NT2/D1 (cell line): Measurements from ENCODE around the gene ALOX5AP.

Experiments used
- DNase-seq: peaks from one replicate; pipeline ENCODE4 v3.0.0-alpha.2; 2011; ENCODE audit warnings: low read depth, low spot score
- H3K27me3 ChIP-seq: 2 replicates; pipeline ENCODE4 v1.6.0; 2011; ENCODE audit warnings: mild to moderate bottlenecking; ENCODE audit not compliant: insufficient read length, insufficient read depth
- H3K36me3 ChIP-seq: 2 replicates; pipeline ENCODE4 v1.6.1; 2011; ENCODE audit warnings: mild to moderate bottlenecking, low read length, mixed read lengths; ENCODE audit not compliant: insufficient read depth, insufficient read length
- H3K4me1 ChIP-seq: 2 replicates; pipeline ENCODE4 v1.5.1; 2011; ENCODE audit not compliant: insufficient read depth, insufficient read length
- H3K4me3 ChIP-seq: 2 replicates; pipeline ENCODE4 v1.5.1; 2011; ENCODE audit warnings: low read depth; ENCODE audit not compliant: insufficient read length
- H3K9ac ChIP-seq: 2 replicates; pipeline ENCODE4 v1.6.0; 2011; ENCODE audit warnings: low read depth; ENCODE audit not compliant: insufficient read length
- H3K9me3 ChIP-seq: 2 replicates; pipeline ENCODE4 v1.5.1; 2011; ENCODE audit warnings: mild to moderate bottlenecking, low read length; ENCODE audit not compliant: insufficient read depth
- SUZ12 ChIP-seq: IDR thresholded peaks from 2 replicates; pipeline ENCODE4 v1.6.1; 2011; ENCODE audit not compliant: insufficient read length, insufficient read depth; ENCODE audit errors: extremely low read depth
- YY1 ChIP-seq: IDR thresholded peaks from 2 replicates; pipeline ENCODE4 v1.6.1; 2011; ENCODE audit not compliant: insufficient read length, insufficient read depth
- ZNF274 ChIP-seq: IDR thresholded peaks from 2 replicates; pipeline ENCODE4 v1.6.1; 2011; ENCODE audit warnings: mild to moderate bottlenecking, low read depth, low read length

The ALOX5AP gene

GRCh38 chr13:30705680-30706079, 29.7 kb upstream of the ALOX5AP start:
- H3K4me1 ChIP-seq: no peaks in the 10 kb centered on the region
- TF ChIP-seq ZNF274: no peak
- no peak for TF ChIP-seq YY1
- TF ChIP-seq SUZ12: no peak
- no peaks in the 10 kb centered on the region for H3K9me3 ChIP-seq
- no peaks in the 10 kb centered on the region for H3K27me3 ChIP-seq
- no peak overlapping the region for H3K9ac ChIP-seq
- no peaks in the 10 kb centered on the region for H3K36me3 ChIP-seq
- no peak for DNase-seq
- no peak overlapping the region for H3K4me3 ChIP-seq

- TF ChIP-seq SUZ12: no peak
- no peak for TF ChIP-seq ZNF274
- TF ChIP-seq YY1: no peak
- H3K36me3 ChIP-seq: no peaks in the 10 kb centered on the region
- no peak for DNase-seq
- H3K9me3 ChIP-seq: no peaks in the 10 kb centered on the region
- H3K9ac ChIP-seq: no peak overlapping the region
- H3K4me3 ChIP-seq: no peak overlapping the region
- no peaks in the 10 kb centered on the region for H3K27me3 ChIP-seq
- no peaks in the 10 kb centered on the region for H3K4me1 ChIP-seq
Observed at GRCh38 chr13:30708541-30708940, 26.8 kb upstream of the ALOX5AP start.

DNA sequence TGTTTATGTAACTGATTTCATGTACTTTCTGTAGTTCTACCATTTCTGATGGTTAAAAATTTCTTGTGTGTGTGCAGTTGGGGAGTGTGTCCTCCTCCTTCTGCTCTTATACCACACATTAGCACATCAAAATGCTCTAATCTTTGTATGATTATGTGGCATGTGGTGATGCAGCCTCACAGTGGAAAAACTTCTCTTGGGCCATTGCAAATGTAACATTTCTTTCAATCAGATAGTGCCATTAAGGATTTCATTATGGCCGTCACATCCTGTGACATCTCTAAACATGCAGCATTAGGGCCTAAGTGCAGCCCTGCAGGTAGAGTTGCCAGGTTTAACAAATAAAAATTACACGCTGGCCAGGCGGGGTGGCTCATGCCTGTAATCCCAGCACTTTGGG, 24.9 kb upstream of the ALOX5AP start:
- Histone ChIP-seq H3K4me1 (no peaks in the 10 kb centered on the region), H3K27me3 (no peaks in the 10 kb centered on the region), H3K9ac (no peak overlapping the region), H3K4me3 (no peak overlapping the region), H3K36me3 (no peaks in the 10 kb centered on the region), H3K9me3 (no peaks in the 10 kb centered on the region)
- DNase-seq: no peak
- TF ChIP-seq ZNF274: no peak
- TF ChIP-seq SUZ12: no peak
- no peak for TF ChIP-seq YY1

- no peak for TF ChIP-seq YY1
- TF ChIP-seq ZNF274: no peak
- TF ChIP-seq SUZ12: no peak
Observed at GRCh38 chr13:30711375-30711774, 24.0 kb upstream of the ALOX5AP start.

GRCh38 chr13:30711837-30712236, 23.5 kb upstream of the ALOX5AP start:
- DNase-seq: no peak
- Histone ChIP-seq H3K4me1 (no peaks in the 10 kb centered on the region), H3K9ac (no peak overlapping the region), H3K36me3 (no peaks in the 10 kb centered on the region), H3K27me3 (no peaks in the 10 kb centered on the region), H3K9me3 (no peaks in the 10 kb centered on the region), H3K4me3 (no peak overlapping the region)
- TF ChIP-seq ZNF274: no peak
- no peak for TF ChIP-seq SUZ12
- no peak for TF ChIP-seq YY1

More at GRCh38 chr13:30711375-30711774, 24.0 kb upstream of the ALOX5AP start:
- no peak overlapping the region for H3K9ac ChIP-seq
- H3K27me3 ChIP-seq: no peaks in the 10 kb centered on the region
- H3K36me3 ChIP-seq: no peaks in the 10 kb centered on the region
- no peak for DNase-seq
- no peaks in the 10 kb centered on the region for H3K9me3 ChIP-seq
- H3K4me1 ChIP-seq: no peaks in the 10 kb centered on the region
- no peak overlapping the region for H3K4me3 ChIP-seq

DNA sequence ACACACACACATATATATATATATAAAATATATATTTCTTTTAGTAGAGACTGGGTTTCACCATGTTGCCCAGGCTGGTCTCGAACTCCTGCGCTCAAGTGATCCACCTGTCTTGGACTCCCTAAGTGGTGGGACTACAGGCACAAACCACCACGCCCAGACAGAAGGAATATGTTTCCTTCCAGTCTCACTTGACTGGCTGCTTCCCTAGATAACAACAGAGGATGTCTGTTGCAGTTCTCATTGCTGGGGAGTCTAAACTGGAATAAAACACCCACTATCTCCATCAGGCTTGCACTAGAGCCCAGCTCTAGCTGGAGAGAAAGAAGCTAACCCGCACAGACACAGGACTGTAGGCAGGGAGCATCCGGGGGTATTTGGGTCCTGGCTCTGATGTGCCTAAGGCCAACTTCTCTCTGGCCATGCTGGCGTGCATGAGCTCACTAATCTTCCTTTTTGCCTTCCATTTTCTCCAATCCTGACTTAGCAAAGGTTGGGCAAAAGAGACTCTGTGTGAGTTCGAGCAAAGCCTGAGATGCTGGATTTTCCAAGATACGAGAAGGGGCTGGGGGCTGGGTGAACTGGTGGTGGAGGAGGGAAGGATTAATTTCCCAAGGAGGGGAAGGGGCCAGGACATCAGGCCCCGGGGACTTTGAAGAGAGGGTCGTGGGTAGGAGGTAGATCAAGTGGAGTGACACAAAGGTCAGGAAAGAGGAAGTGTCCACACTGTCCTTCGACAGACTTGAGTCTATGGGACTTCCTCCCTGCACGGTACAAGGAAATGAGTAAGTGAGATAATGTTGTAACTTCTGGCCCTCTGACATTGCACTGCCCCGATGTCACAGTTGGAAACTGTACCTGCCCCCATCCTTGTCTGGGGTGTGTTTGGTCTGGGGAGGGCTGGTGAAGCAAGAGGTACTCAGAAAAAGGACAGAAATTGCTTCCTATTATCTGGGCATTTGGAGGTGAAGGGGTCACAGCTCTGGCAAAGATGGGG, 22.5 kb upstream of the ALOX5AP start:
- Histone ChIP-seq H3K9ac (no peak overlapping the region), H3K9me3 (no peaks in the 10 kb centered on the region), H3K4me3 (no peak overlapping the region), H3K27me3 (no peaks in the 10 kb centered on the region), H3K4me1 (no peaks in the 10 kb centered on the region), H3K36me3 (no peaks in the 10 kb centered on the region)
- no peak for DNase-seq
- TF ChIP-seq YY1 (no peak), ZNF274 (no peak), SUZ12 (no peak)

DNA sequence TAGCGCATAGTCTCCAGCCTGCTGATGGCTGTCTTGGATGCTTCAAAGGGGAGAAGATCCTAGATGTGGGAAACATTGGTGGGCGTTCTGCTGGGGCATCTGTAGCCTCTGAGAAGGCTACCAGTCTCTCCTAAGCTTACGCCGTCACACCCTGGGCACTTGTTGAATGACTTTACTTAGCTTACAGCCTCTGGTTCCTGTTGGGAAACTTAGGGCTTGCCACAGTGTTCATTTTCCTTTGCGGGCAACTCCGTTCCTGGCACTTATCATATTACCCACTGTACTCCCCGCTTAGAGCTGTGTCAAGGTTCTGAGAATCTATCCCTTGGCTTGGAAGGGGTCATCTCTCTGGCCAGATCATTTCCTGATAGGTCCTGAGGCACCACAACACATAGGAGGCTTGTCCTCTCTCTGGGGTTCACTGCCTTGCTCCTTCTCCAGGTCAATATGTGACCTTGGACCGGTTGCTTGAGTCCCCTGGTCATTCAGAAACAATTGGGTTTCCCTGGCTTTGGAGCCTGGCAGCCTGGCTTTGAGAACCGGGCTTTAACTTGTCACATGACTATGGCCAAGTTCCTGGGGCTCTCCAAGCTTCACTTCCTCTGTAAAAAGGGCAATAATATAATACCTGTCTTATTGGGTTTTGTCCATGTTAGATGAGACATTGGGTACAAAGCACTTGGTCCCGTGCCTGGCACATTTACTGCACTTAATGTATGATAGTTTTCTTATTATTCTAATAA, 20.5 kb upstream of the ALOX5AP start:
- H3K27me3 ChIP-seq: no peaks in the 10 kb centered on the region
- no peak for DNase-seq
- no peaks in the 10 kb centered on the region for H3K36me3 ChIP-seq
- H3K4me3 ChIP-seq: no peak overlapping the region
- no peak for TF ChIP-seq ZNF274
- TF ChIP-seq YY1: no peak
- TF ChIP-seq SUZ12: no peak
- no peaks in the 10 kb centered on the region for H3K9me3 ChIP-seq
- H3K4me1 ChIP-seq: no peaks in the 10 kb centered on the region
- H3K9ac ChIP-seq: no peak overlapping the region
